ENCODE results near the gene TGFBR1.

DNA sequence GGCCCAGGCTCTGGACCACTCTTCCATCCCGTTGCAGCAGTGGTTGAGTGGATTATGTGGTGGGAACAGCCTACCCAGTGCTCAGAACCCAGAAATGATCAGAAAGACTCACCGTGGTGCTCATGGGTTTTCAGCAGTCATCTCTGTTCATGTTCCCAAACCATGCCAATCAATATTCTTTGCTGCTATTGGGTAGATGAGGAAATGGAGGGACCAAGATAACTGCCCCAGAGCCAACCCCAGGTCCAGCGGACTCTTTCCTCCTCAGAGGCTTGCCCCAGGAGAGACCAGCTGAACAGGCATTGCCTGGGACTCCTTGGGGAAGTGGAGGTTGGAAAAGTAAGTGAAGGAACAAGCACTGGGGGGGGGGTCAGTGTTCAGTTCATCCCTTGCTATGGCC is 78.7 kb downstream of the TGFBR1 start:
- TF ChIP-seq CTCF (conservative IDR thresholded peaks at IDR 0.05) (no peak), ZFX (IDR thresholded peaks at IDR 0.05) (no peak)
